ENCODE data around the gene ZFY.
"Not testable (repeated sequence)": the region's sequence is repeated elsewhere in the genome, so short reads cannot be mapped to it uniquely, and the experiment has no call there.

The ZFY gene

DNA sequence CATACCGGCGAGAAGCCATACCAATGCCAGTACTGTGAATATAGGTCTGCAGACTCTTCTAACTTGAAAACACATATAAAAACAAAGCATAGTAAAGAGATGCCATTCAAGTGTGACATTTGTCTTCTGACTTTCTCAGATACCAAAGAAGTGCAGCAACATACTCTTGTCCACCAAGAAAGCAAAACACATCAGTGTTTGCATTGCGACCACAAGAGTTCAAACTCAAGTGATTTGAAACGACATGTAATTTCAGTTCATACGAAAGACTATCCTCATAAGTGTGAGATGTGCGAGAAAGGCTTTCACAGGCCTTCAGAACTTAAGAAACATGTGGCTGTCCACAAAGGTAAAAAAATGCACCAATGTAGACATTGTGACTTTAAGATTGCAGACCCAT, 44.1 kb downstream of the ZFY start:
- DNase-seq: no peak

DNA sequence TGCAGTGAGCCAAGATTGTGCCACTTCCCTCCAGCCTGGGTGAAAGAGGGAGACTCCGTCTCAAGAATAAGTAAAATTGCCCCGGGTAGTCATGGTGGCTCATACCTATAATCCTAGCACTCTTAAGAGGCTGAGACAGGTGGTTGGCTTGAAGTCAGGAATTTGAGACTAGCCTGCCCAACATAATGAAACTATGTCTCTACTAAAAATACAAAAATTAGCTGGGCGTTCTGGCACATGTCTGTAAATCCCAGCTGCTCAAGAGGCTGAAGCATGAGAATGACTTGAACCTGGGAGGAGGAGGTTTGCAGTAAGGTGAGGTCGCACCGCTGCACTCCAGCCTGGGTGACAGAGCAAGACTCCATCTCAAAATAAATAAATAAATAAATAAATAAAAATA, 49.3 kb downstream of the ZFY start:
- DNase-seq: no peak

DNA sequence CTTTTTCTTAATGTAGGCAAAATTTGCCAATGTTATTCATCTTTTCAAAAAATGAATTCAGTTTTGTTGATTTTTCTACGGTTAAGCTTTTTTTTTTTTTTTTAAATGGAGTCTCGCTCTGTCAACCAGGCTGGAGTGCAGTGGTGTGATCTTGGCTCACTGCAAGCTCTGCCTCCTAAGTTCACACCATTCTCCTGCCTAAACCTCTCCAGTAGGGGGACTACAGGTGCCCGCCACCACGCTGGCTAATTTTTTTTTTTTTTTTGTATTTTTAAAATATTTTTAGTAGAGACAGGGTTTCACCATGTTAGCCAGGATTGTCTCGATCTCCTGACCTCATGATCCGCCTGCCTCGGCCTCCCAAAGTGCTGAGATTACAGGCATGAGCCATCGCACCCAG, 52.0 kb downstream of the ZFY start:
- DNase-seq: not testable (repeated sequence)

DNA sequence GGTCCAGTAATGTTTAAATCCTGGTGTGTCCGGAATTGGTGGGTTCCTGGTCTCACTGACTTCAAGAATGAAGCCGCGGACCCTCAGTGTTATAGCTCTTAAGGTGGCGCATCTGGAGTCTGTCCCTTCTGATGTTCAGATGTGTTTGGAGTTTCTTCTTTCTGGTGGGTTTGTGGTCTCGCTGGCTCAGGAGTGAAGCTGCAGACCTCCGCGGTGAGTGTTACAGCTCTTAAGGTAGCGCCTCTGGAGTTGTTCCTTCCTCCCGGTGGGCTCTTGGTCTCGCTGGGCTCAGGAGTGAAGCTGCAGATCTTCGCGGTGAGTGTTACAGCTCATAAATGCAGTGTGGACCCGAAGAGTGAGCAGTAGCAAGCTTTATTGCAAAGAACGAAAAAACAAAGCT, 62.2 kb downstream of the ZFY start:
- not testable (repeated sequence) for DNase-seq

DNA sequence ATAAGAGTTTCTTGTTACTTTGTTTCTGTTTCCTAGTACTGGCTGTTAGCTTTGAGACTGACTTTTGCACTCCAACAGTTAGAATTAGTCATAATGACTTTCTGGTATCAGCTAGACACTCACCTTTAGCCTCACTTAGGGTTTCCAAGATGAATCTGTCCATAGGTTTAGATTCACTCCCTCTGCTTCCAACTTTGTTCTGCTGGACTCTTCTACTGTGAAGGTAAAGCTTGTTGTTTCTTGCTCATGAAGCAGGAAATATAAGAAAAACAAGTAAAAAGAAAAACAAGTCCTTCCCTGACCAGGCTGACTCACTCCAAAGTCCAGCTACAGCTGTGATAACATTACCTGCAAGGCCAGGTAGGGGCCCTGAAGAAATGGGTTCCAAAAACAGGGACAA, 67.0 kb downstream of the ZFY start:
- DNase-seq: peak in 1 of 2 donors; percentile 29

DNA sequence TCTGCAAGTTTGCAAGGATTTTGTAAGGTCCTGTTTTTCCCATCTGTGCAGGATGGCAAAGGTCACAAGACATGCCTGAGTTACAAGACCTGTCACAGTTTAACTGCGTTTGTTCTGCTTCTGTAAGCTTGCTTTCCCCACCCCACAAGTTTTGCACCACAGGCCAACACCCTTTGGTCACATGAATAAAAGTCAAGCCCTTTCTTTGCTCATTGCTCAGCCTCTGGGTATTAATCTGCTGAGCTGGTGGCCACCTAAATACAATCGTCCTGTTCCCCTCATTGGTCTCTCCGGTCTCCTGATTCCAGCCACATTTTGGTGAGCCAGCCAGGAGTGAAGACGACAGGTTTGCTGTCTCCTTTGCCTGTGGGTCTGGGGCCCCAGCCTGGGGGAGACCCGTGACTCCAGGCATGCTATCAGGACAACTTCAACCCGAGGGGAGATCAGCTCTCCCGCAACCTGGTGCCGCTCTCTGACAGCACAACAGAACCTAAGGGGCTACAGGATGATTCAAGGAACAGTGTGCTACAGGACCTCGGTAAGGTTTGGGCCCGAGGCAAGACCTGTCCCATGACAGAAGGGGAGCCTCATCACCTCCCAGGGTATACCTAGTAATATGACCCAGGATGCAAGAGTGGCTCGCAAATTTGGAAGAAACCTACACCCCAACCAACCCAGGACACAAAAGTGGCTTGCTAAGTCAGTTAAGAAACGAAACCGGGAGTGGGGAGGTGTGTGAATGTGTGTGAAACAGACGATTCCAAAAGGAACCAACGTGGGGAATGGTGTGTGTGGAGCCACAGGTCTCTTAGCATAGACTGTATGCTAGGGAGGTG, 67.7 kb downstream of the ZFY start:
- peak in 1 of 2 donors; percentile 52 for DNase-seq

DNA sequence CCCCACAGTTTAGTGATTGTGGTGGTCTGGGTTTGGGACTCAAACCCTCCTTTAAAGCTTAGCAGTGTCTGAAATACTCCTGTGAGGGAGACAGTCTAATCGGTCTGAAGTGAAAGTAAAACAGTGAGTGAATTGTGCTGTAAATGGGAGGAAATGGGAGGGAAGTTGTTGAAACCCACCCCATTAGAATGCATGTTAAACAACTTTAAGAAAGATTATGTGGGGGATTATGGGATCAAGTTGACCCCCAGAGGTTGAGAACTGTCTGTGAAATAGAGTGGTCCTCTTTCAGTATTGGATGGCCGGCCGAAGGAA, 68.3 kb downstream of the ZFY start:
- peak in 1 of 2 donors; percentile 48 for DNase-seq

DNA sequence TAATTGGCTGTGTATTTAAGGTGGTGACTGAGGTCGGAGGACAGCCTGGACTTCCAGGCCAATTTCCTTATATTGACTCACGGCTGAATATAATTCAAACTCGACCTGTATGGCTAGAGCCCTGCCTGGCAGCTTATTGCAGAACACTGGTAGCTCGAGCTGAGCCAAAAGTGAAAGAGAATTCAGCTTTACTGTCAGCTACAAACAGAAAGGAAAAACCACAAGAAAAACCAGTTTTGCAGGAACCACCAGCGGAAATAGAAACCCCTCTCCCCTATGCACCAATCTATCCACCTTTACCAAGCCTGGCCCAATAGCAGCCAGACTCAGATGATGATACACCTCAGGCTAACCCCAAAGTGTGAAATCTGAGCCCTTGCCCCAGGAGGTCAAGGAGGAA, 68.7 kb downstream of the ZFY start:
- peak in 1 of 2 donors; percentile 64 for DNase-seq

DNA sequence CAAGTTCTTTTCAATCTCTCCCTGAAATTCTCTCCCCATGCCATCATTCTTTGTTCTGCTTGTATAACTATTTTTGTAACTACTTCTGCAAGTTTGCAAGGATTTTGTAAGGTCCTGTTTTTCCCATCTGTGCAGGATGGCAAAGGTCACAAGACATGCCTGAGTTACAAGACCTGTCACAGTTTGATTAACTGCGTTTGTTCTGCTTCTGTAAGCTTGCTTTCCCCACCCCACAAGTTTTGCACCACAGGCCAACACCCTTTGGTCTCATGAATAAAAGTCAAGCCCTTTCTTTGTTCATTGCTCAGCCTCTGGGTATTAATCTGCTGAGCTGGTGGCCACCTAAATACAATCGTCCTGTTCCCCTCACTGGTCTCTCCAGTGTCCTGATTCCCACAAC, 70.8 kb downstream of the ZFY start:
- DNase-seq: not testable (repeated sequence)

DNA sequence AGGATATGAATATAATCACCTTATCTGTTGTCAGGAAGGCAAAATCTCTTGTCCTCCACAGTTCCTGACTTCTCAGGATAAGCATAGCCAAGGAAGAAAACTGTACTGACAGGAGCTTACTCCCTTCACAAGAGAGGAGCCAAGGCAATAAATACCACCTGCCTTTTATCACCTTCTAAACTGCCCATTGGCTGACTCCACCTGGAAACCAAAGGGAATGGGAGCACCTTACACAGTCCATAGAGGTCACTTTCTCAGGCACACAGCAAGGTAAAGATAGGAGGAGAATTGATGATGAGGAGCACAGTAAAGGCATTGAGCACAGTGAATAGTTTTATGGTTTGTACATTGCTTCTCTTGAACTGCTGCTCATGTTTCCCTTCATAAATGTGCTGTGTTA, 72.8 kb downstream of the ZFY start:
- DNase-seq: no peak

DNA sequence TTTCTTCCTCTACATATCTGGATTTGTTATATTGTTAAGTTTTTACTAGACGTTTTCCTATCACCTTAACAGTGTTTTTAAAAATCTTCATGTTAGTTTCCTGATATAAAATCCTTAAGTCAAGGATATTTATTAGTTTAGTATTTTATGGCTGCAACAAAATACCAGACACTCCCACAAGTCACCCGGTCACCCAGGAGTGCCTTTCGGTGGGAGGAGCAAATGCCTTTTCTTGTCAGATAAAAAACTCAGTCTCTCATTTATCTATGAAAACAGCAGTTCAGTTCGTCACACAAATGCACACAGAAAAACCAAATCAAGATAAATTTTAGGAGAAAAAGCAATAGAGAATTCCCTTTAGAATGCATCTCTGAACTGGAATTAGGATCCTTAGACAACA, 77.0 kb downstream of the ZFY start:
- DNase-seq: no peak

DNA sequence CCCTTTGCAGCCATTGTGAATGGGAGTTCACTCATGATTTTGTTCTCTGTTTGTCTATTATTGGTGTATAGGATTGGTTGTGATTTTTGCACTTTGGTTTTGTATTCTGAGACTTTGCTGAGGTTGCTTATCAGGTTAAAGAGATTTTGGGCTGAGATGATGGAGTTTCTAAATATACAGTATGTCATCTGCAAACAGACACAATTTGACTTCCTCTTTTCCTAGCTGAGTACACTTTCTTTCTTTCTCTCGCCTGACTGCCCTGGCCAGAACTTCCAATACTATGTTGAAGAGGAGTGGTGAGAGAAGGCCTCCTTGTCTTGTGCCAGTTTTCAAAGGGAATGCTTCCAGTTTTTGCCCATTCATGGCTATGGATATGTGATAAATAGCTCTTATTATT, 81.4 kb downstream of the ZFY start:
- DNase-seq: no peak

DNA sequence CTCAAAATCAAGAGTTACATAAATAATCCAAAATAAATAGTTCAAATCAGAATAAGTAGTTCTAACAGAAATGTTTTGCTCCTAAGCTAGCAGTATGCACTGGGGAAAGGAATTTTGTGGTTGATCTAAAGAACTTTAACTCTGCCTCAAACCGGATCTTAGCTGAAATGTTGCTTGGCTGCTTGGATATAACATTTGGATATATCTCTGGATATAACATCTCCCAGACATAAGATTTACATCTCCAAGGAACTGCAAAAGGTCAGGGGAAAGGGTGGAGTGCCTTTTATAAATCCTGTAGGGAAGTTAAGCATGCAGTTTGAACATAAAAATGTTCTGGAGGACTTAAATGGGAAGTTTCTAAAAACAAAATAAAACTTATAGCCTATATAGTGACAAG, 83.4 kb downstream of the ZFY start:
- DNase-seq: no peak

DNA sequence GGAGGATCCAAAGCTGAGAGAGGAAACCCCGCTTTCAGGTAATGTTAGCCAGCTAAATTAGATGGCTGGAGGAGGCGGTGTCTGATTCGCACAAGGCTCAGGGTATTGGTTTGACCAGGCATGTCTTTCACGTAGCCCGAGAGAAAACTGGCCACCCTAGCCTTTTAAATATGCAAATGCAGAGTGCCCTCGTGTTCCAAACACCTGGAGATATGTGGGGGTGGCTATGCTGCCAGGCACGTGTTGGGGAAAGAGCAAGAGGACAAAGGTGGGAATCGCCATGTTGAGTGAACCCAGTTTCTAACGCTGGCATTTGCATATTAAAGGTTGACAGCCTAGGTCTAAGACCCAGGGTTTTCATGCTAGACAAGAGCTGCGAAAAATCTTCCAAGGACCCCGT, 84.4 kb downstream of the ZFY start:
- no peak for DNase-seq

DNA sequence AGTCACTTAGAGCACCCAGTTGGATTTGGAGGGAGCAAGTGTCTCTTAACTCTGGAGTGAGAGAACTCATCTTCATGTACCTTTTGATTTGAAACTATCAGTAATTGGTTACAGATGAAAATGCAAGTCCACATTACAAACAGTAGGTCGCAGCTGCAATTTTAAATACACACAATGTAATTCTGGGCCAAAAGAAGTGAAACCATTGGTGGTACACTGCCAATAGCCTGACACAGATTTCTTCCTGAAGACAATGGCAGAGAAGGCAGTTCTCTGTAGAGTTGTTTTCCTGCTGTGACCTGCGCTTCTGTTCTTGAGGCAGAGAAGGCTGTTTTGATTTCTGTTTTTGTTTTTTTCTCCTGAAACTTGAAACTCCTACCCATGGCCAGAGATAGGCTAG, 86.0 kb downstream of the ZFY start:
- no peak for DNase-seq

DNA sequence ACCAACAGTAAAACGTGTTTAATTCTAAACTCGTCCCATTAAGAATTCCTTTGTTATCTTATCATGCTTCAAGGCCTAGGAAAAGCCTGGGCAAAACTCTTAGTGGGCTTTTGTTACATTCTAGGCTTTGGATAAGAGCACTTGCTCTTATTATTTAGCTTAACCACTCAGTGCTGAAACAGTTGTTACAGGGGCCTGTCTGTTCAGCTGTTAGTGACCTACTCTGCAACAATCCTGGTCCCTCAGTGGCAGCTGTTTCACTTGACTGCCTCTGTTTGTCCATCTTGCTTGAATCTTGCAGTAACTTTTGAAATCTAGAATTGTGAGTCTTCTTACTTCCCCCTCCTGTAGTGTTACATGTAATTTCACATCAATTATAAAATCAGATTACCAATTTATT, 88.4 kb downstream of the ZFY start:
- DNase-seq: no peak

DNA sequence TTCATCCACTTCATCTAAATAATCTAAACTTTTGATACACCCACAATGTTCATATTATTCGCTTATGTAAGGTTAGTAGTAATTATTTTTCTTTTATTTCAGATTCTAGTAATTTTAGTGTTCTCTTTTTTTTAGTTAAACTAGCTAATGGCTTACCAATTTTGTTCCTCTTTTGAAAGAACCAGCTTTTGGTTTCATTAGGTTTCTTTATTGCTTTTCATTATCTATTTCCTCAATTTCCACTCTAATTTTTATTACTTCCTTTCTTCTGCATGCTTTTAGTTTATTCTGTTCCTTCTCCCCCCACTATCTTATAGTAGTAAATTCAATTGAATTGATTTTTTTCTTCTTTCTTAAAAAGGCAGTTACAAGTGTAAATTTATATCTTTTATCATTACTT, 90.2 kb downstream of the ZFY start:
- DNase-seq: no peak

Data from CD4-positive, alpha-beta T cell treated with Interferon alpha-2 for 1 hour (primary cell).